Measurements from ENCODE around the gene NXF2B.

DNA sequence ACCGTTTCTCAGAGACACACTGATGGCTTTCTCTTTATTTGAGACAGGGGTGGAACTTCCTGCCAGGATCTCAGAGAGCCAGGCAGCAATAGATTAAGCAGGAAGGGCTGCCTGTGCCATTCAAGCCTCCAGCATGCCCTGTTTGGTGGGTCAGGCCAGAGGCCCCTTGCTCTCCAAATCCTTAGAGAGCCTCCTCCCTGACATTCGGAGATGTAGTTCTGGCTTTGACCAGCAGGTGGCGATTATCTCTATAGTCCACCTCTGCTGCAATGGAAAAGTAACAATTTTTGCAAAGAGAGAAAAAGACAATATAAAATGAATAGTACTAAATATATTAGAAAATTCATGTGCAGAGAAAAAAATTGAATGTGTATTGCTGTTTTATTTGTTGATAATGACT is 93.9 kb downstream of the NXF2B start:
- TF ChIP-seq, protein P1, sequence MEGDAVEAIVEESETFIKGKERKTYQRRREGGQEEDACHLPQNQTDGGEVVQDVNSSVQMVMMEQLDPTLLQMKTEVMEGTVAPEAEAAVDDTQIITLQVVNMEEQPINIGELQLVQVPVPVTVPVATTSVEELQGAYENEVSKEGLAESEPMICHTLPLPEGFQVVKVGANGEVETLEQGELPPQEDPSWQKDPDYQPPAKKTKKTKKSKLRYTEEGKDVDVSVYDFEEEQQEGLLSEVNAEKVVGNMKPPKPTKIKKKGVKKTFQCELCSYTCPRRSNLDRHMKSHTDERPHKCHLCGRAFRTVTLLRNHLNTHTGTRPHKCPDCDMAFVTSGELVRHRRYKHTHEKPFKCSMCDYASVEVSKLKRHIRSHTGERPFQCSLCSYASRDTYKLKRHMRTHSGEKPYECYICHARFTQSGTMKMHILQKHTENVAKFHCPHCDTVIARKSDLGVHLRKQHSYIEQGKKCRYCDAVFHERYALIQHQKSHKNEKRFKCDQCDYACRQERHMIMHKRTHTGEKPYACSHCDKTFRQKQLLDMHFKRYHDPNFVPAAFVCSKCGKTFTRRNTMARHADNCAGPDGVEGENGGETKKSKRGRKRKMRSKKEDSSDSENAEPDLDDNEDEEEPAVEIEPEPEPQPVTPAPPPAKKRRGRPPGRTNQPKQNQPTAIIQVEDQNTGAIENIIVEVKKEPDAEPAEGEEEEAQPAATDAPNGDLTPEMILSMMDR (IDR thresholded peaks at IDR 0.05) = peak; percentile 51
- TF ChIP-seq POLR2A (IDR thresholded peaks at IDR 0.05; ENCODE audit: low read length) = no peak
- no peak for TF ChIP-seq JUN (IDR thresholded peaks at IDR 0.05)
- TF ChIP-seq, protein P2, sequence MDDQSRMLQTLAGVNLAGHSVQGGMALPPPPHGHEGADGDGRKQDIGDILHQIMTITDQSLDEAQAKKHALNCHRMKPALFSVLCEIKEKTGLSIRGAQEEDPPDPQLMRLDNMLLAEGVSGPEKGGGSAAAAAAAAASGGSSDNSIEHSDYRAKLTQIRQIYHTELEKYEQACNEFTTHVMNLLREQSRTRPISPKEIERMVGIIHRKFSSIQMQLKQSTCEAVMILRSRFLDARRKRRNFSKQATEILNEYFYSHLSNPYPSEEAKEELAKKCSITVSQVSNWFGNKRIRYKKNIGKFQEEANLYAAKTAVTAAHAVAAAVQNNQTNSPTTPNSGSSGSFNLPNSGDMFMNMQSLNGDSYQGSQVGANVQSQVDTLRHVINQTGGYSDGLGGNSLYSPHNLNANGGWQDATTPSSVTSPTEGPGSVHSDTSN (IDR thresholded peaks at IDR 0.05) = no peak
- TF ChIP-seq KDM1A (IDR thresholded peaks at IDR 0.05; ENCODE audit: low read depth) = no peak
- TF ChIP-seq JUNB (IDR thresholded peaks at IDR 0.05) = no peak
- no peak for TF ChIP-seq NFE2L2 (conservative IDR thresholded peaks at IDR 0.05; ENCODE audit: low read length)
- TF ChIP-seq BHLHE40 (IDR thresholded peaks at IDR 0.05; ENCODE audit: low read depth, low read length) = no peak
- no peak for TF ChIP-seq MAFK (IDR thresholded peaks at IDR 0.05; ENCODE audit: partially characterized antibody)
- TF ChIP-seq PHF8 (IDR thresholded peaks at IDR 0.05; ENCODE audit: borderline replicate concordance, low read depth) = no peak
- TF ChIP-seq CEBPB (IDR thresholded peaks at IDR 0.05) = no peak
- no peak for TF ChIP-seq MAZ (IDR thresholded peaks at IDR 0.05; ENCODE audit: borderline replicate concordance, low read depth, low read length)
